HT1080 (cell line): ENCODE data around the gene LIN54. TPM values are rescaled to one million over a fixed set of nuclear protein-coding genes. Genes with fewer than 3 reads are reported as not detected.
"Not testable (repeated sequence)": the region's sequence is repeated elsewhere in the genome, so short reads cannot be mapped to it uniquely, and the experiment has no call there.

Source experiments
- DNase-seq: peaks from one replicate; pipeline ENCODE4 v3.0.0-alpha.2; 2015; ENCODE audit warnings: low read depth
- polyA plus RNA-seq, 2 experiments: library from polyadenylated mRNA; depleted of rRNA; stranded (reverse); fragments of >200 nt; gene quantifications; 2 replicates each; pipeline ENCODE4 v1.2.3, GENCODE V29; 2015
- total RNA-seq: library from RNA; depleted of rRNA; stranded (reverse); fragments of >200 nt; shearing (Covaris generic); gene quantifications from 2 replicates; pipeline ENCODE4 v1.2.3, GENCODE V29; 2014; rRNA removed

The LIN54 gene
- total RNA-seq, result 16.4 and 18.5 TPM in 2 replicates
- polyA plus RNA-seq (2015; cell fraction: cytosol; rRNA removed), result 9.3 and 10.8 TPM in 2 replicates
- polyA plus RNA-seq (2015; cell fraction: nucleus; rRNA removed), result 6.2 and 6.4 TPM in 2 replicates

DNA sequence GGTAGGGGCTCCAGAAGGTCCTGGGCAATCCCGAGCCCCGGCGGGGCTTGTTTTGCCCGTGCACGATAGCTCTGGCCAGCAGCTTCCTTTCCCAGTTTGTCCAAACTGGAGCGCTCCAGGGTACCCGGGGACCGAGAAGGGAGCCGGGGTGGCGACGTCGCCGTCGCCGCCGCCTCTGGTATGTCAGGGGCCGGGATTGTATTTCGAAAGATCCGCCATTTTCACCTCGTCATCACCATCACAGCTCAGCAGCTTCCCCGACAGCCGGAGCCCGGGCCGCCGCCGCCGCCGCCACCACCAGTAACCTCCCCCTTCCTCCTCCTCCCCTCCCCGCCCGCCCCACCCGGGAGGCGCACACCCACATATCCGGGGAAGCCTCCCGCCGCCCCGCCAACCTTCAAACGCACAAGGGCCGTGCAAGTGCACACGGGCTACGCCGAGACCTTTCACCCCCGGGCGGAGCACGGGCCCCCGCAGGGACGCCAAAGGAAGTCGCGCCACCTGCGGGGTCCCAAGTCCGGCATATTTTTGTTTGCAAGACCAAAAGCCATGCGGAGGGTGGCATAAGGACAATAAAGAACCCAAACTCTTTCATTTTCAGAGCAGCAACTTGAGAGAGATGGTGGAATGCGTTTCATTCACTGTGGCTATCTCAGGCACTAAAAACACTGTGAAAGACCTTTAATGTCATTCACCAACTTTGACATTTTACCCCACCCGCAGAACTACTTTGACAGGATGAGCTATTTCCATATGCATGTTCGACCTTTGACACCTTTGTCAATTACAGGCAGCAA is at the start of gene LIN54:
LIN54 (minus strand) TSS at position 302 of the 797 bp plus-strand sequence. CDS start 25,979 bp downstream, outside the sequence.
- peak; percentile 72 for DNase-seq

DNA sequence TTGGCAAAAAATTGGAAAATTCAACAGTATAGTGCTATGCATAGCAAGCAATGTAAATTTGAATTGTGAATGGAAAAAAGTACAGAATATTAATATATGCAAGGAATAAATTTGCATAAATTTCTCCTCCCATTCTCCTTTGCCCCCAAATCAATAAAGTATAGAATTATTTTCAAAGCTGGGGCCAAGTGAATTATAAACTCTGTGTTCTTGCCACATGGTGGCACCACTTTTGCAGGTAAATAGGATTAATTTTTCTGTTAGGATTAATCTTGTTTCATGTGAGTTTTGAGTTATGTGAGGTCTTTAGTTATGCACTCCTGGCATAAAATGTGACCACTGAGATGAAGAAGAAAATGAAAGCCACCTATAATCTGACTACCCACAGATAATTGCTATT is 44.3 kb upstream of the LIN54 start:
- DNase-seq, result no peak

DNA sequence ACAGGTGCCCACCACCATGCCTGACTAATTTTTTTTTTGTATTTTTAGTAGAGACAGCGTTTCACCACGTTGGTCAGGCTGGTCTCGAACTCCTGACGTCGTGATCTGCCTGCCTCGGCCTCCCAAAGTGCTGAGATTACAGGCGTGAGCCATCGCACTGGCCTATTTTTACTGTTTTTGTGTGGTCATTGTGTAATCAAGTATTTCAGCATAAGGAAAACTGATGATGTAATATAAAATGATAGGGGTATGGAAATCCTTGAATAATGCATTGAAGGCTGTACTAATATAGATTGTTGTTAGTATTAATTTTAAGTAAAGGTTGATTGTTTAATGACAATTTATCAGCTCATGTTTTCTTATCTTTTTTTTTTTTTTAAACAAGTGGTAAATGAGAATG is 38.2 kb upstream of the LIN54 start:
- DNase-seq, result not testable (repeated sequence)

DNA sequence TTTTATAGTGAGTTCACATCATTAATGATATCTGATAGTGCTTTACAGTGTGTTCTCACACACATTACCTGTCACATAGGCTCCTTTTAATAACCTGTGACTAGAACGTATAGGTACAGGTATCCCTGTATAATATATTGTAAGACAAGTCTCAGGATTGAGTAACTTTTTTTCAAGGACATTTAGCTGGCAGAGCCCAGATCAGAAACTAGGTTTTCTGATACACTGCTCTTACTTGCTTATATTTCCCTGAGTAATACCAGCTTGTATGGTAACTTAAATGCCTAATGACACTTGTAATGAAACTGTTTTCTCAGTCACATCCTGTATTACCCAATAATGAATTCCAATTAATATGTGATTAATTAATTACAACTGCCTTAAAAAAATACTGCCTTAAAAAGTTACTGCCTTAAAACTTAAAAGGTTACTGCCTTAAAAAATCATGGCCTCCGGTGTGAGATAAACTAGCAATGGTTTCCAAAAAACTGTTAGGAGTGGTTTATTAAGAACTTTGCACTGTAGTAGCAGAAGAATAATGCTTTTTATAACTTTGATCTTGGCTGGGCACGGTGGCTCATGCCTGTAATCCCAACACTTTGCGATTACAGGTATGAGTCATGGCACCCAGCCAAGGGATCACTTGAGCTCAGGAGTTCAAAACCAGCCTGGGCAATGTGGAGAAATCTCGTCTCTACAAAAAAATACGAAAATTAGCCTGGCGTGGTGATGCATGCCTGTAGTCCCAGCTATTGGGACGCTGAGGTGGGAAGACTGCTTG is 36.3 kb upstream of the LIN54 start:
- DNase-seq, result no peak

DNA sequence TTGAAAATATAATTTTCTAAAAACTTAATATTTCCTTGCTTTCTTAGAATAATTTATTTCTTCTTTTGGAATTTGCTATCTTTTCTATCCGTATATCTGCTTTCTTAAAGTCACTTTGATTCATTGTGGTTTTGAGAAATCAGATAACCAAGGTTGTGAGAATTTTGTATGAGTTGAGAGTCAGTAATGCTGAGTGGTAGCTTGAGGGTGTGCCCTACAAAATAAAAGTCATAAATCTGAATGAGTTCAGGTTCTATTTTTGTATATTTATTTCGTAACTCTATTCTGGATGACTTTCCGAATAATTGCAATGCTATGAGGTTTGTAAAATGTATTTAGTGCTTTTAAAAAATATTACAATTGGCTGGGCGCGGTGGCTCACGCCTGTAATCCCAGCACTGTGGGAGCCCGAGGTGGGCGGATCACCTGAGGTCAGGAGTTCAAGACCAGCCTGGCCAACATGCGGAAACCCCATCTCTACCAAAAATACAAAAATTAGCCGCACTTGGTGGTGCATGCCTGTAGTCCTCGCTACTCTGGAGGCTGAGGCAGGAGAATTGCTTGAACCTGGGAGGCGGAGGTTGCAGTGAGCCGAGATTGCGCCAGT is 33.3 kb upstream of the LIN54 start:
- DNase-seq, result no peak

DNA sequence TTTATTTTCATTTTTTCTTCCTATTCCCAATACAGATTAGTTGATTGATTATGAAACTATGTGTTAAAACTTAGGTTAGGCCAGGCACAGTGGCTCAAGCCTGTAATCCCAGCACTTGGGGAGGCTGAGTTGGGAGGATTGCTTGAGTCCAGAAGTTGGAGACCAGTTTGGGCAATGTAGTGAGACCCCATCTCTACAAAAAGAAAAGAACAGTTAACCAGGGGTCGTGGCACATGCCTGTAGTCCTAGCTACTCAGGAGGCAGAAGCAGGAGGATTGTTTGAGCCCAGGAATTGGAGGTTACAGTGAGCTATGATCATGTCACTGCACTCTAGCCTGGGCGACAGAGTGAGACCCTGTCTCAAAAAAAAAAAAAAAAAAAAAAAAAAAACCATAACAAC is 32.5 kb upstream of the LIN54 start:
- DNase-seq, result not testable (repeated sequence)

DNA sequence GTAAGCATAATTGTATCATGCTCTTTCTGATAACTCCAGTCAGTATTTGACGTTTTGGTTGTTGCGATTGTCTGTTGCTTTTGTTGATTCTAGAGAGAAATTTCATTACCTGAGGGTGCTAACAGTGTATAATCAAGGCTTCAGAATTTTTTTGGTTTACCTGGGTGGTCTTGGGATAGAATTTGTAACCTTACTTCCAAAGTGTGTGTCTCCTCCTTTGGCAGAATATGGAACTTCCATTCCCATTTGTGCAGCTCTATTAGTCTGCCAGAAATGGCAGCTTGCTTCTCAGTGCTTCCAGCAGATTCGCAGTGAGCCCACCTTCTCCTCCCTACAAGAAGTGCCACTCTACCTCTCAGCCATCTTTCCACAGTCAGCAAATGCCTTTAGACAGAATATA is 29.6 kb upstream of the LIN54 start:
- no peak for DNase-seq

DNA sequence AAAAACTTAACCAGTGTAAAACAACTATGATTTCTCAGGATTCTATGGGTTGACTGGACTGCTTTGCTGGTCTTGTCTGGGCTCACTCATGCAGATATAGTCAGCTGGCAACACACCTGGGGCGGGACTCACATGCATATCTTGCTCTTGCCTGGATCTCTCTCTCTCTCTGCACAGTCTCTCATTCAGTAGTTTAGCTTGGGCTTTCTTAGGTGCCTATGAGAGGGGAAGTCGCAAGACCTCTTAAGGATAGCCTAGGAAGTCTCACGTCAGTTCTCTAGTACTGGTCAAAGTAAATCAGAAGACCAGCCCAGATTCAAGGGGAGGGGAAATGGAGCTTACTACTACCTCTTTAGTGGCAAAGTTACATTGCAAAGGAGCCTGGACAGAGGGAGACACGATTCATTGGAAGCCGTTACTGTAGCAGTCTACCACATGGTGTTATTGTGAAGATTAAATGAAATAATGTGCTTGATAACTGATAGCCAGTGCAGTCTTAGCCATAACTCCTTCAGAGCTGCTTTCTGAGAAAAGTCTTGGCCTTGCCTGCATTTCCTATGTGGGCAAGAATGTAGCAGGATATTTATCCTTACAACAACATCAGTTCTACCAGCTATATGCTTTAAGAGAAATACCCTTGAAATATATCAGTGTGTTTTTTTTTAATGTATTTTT is 26.5 kb upstream of the LIN54 start:
- DNase-seq, result no peak

DNA sequence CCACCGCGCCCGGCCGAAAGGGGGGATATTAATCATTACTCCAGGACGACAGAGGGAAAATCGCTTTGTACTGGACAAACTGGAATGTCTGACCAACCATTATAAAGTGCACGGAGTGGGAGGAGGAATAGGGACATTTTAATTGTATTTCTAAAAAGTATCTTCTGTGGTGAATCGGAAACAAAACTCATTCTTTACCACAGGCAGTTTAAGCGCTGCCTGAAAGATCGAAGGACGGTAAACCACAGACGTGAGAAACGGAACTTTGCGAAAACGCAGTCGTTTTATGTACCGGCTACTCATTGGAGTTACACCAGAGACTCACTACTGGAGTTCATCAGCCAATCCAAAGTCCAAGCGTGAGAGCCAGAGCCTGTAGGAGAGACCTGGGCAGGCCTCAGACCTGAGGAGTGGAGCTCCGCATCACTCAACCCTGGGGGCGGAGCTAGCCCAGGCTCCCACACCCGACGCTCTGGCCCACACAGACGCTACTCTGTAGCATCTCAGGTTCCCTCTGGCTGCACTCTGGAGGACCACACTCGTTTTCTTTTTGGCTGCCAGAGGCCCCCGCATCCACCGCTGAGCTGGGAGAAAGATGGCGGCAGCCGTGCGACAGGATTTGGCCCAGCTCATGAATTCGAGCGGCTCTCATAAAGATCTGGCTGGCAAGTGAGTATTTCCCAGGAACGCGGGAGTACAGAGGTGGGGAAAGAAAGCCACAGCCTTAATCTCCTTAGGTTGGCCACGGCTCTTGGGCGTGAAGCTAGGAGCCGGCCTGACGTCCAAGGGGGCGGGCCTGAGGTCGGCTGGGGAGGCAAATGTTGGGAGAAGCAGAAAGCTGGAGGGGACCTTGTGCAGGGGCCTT is 24.2 kb upstream of the LIN54 start, which contains the start of gene COPS4:
COPS4 (plus strand) TSS at position 554 of the 865 bp plus-strand sequence; CDS start at position 596, 42 bp downstream.
- DNase-seq, result peak; percentile 100

DNA sequence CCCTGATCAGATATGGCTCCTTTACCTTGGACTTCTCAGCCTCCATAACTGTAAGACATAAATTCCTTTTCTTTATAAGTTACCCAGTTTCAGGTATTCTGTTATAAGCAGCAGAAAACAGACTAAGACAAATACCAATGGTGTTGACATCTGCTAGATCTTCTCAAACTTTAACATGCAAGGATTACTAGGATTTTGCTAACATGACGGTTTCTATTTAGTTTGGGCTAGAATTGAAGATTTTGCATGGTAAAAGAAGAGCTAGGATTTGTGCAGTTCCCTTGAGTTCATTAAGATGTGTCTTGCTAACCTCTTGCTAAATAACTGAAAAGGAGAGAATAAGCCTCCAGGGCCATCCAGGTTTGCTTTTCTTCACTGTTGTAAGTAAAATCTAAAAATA is 19.1 kb upstream of the LIN54 start:
- no peak for DNase-seq

DNA sequence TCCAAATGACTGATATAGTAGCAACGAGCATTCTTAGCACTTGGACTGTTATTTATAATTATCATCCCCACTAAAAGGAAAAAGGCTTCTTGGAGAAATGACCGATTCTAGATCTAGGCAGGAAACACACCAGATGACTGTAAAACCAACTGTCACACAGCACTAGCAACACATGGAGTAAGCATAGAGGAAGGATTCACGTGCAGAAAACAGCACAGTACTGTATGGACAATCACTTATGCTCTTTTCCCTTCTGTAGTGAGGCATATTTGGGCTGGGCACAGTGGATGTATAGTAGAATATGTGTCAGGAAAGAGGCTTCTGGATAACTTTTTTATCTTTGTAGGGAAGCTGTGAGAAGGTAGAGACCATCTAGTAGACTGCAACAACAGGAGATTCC is 18.4 kb upstream of the LIN54 start:
- no peak for DNase-seq

DNA sequence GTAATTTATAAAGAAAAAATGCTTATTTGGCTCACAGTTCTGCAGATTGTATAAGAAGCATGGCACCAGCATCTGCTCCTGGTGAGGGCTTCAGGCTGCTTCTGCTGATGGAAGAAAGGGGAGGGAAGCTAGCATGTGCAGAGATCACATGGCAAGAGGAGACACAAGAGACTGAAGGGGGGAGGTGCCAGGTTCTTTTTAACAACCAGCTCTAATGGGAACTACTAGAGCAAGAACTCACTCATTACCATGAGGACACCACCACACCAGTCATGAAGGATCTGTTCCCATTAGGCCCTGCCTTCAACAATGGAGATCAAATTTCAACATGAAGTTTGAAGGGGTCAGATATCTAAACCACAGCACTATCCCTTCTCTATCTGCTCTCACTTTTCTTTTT is 14.9 kb upstream of the LIN54 start:
- DNase-seq, result no peak

DNA sequence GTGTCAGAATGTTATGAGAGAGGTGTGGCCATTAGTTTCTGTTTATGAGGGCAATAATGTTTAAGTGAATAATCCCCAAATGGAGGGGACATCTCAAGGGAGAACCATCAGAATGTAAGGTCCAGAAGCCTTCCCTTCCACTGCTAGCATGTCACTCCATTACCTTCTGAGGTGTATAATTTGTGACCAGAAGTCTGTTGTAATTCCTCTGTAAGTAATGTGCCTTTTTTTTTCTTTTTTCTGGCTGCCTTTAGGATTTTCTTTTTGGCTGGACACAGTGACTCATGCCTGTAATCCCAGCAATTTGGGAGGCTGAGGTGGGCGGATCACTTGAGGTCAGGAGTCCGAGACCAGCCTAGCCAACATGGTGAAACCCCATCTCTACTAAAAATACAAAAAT is 13.6 kb upstream of the LIN54 start:
- DNase-seq, result no peak

DNA sequence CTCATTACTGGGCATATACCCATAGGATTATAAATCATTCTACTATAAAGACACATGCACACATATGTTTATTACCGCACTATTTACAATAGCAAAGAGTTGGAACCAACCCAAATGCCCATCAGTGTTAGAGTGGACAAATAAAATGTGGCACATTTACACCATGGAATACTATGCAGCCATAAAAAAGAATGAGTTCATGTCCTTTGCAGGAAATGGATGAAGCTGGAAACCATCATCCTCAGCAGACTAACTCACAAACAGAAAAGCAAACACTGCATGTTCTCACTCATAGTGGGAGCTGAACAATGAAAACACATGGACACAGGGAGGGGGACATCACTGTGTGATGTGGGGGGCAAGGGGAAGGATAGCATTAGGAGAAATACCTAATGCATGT is 13.0 kb upstream of the LIN54 start:
- not testable (repeated sequence) for DNase-seq

DNA sequence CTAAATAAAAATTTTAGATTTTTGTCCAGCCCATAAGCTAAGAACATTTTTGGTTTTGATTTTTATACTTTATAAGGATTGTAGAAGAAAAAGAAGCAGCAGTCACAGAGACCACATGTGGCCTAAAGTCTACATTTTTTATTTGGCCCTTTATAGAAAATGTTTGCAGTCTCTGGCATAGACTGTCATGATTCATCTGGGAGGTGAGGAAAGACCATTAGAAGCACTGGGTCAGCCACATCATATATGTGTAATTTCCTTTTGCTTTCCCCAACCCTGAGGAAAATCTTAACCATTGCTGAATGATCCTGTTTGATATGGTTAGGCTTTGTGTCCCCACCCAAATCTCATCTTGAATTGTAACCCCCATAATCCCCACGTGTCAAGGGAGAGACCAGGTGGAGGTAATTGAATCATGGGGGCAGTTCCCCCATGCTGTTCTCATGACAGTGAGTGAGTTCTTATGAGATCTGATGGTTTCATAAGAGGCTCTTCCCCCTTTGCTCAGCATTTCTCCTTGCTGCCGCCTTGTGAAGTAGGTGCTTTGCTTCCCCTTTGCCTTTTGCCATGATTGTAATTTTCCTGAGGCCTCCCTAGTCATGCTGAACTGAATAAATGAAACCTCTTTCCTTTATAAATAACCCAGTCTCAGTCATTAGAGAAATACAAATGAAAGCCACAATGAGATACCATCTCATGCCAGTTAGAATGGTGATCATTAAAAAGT is 12.3 kb upstream of the LIN54 start:
- DNase-seq, result peak; percentile 69

DNA sequence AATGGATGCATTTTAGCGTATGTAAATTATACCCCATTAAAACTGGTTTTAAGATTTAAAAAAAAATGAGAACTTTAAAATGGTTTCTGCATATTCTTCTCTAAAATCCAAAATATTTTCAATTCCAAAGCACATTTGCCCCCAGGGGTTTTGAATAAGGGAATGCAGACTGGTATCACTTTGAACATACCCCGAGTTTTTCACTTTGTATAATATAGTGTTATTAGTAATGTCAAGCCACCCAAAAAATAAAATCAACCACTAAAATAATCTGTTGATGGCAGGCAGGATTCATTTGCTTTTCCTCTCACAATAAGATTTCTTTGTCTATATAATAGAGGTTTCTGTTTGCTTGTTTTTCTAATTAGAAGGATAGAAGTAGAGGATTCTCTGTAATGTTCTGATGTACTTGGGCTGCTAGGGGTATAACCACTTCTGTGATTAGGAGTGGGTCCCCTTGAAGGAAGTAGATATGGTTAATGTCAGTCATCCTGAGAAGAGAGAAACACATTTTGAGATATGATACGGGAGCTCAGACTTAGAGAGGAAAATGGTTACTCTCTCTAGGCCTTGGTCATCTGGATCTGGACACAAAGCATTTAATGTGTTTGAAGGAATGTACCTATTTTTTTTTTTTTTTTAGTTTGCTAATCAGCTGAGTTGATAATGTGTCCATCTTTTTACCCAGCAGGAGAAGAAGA is 9.3 kb upstream of the LIN54 start:
- DNase-seq, result no peak

DNA sequence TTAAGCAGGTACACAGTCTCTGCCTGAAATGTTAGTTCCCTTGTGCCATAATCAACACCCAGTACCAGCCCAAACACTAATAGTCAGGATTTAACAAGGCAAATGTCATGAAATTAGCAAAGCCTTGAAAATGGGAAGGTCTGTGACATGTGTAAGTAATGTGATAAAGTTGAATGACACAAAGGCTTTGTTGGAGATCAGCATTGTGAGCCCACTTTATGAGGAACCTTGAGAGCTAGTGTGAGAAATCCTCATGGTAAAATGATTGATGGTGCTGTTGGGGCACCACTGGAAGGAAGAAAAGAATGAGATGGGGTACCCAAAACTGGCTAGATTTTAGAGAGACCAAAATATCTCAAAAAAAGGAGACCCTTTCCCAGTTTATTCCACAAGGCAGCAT is 3.3 kb upstream of the LIN54 start:
- DNase-seq, result no peak

DNA sequence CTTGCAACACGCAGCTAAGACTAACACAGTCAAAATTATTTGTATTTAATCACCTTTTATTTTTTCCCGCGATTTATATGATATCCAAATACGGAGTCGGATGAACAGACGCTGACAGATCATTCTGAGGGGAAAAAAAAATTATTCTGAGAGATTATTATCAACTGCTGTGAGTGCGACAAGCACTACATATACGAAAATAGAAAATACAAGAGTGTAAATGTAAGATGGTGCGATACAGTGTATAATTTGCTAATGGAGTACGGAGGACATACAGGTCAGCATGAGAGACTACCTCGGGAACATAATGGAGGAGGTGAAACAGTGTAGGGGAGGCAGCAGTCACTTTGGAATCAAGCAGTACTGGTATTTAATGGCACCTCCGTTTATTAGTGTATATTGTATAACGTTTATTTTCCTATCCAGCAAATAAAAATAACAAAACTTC is 2.8 kb upstream of the LIN54 start:
- no peak for DNase-seq
